HL-60 (cell line): Measurements from ENCODE around the gene LRRC4B.
"Not testable (repeated sequence)": the region's sequence is repeated elsewhere in the genome, so short reads cannot be mapped to it uniquely, and the experiment has no call there.

Experiments
- DNase-seq, 2 experiments: peaks; one replicate each; pipeline ENCODE4 v3.0.0-alpha.2; 2010 to 2020; ENCODE audit warnings: low read depth in 1 of 2, low spot score in 1 of 2
- H3K27ac ChIP-seq: fragments of 250-450 bp; sonication (Bioruptor Pico); replicated peaks from 2 replicates; pipeline ENCODE4 v1.5.1; 2020; ENCODE audit warnings: mild to moderate bottlenecking, moderate library complexity
- H3K27me3 ChIP-seq: fragments of 250-450 bp; sonication (Bioruptor Pico); 2 replicates; pipeline ENCODE4 v1.5.1; 2021; ENCODE audit warnings: mild to moderate bottlenecking, moderate library complexity; ENCODE audit not compliant: insufficient read depth, poor library complexity, severe bottlenecking
- H3K4me3 ChIP-seq: replicated peaks from 2 replicates; pipeline ENCODE4 v1.5.1; 2011; ENCODE audit warnings: mild to moderate bottlenecking, control low read depth, low read length; ENCODE audit not compliant: insufficient read depth
- GABPA ChIP-seq: IDR thresholded peaks from 2 replicates; pipeline ENCODE4 v1.6.1; 2012; ENCODE audit warnings: low read depth
- POLR2AphosphoS5 ChIP-seq: IDR thresholded peaks from 2 replicates; pipeline ENCODE4 v1.6.1; 2012; ENCODE audit warnings: low read depth
- SPI1 ChIP-seq: IDR thresholded peaks from 2 replicates; pipeline ENCODE4 v1.6.1; 2012; ENCODE audit warnings: low read depth, mild to moderate bottlenecking, borderline replicate concordance
- long read RNA-seq: library from polyadenylated mRNA; unstranded; transcript quantifications from one replicate; pipeline ENCODE4 v2.0.0, GENCODE V29; 2020
- TF ChIP-seq, protein P1 (sequence below): IDR thresholded peaks from 2 replicates; pipeline ENCODE4 v1.6.1; 2012; ENCODE audit warnings: low read depth; ENCODE audit not compliant: insufficient replicate concordance
- TF ChIP-seq, protein P2 (sequence below): IDR thresholded peaks from one replicate; pipeline ENCODE4 v1.5.1; 2011; ENCODE audit warnings: low read length, control low read depth, inconsistent platforms; ENCODE audit not compliant: insufficient read depth

Gene LRRC4B, protein sequence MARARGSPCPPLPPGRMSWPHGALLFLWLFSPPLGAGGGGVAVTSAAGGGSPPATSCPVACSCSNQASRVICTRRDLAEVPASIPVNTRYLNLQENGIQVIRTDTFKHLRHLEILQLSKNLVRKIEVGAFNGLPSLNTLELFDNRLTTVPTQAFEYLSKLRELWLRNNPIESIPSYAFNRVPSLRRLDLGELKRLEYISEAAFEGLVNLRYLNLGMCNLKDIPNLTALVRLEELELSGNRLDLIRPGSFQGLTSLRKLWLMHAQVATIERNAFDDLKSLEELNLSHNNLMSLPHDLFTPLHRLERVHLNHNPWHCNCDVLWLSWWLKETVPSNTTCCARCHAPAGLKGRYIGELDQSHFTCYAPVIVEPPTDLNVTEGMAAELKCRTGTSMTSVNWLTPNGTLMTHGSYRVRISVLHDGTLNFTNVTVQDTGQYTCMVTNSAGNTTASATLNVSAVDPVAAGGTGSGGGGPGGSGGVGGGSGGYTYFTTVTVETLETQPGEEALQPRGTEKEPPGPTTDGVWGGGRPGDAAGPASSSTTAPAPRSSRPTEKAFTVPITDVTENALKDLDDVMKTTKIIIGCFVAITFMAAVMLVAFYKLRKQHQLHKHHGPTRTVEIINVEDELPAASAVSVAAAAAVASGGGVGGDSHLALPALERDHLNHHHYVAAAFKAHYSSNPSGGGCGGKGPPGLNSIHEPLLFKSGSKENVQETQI
- long read RNA-seq, result 0 reads

DNA sequence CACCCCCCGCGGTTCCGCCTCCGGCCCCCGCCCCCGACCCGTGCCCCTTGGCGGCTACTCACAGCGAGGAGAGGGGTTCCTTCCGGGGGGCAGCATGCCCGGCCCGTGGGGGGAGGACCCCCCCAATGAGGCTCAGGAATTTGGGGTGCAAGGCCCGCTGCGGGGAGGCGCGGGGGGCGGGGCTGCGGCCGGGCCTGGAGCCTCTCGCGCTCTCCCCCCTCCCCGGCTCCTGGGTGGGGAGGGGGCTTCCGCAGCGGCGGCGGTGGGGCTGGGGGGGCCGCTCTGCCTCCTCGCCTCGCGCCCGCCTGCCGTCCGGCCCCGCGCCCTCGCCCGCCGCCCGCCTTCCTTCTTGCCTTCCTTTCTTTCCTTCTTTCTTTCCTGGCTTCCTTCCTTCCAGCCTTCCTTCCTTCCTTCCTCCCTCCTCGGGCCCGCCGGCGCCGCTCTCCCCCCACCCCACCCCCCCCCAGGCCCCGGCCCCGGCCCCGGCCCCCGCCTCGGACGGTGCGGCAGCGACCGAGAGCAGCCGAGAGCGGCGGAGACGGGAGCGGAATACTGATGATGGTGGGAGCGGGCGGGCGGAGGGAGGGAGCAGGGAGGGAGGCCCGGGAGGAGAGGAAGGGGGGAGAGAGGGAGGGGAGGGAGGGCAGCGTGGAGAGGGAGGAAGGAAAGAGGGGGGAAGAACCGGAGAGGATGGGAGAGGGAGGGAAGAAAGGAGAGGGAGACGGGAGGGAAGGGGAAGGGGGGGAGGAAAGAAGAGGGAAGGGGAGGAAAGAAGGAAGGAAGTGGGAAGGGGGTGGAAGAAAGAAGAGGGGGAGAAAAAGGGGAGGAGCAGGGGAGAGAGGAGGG, at the start of gene LRRC4B:
Gene LRRC4B, minus strand, starts transcription at position 554 of the 846 bp plus-strand sequence. CDS start 19,597 bp downstream, outside the sequence.
- DNase-seq, result no peak
- no peak within 1 kb of the TSS for H3K4me3 ChIP-seq
- H3K27me3 ChIP-seq, result peaks cover 25% of the 10 kb centered on the region
- TF ChIP-seq, protein P1, sequence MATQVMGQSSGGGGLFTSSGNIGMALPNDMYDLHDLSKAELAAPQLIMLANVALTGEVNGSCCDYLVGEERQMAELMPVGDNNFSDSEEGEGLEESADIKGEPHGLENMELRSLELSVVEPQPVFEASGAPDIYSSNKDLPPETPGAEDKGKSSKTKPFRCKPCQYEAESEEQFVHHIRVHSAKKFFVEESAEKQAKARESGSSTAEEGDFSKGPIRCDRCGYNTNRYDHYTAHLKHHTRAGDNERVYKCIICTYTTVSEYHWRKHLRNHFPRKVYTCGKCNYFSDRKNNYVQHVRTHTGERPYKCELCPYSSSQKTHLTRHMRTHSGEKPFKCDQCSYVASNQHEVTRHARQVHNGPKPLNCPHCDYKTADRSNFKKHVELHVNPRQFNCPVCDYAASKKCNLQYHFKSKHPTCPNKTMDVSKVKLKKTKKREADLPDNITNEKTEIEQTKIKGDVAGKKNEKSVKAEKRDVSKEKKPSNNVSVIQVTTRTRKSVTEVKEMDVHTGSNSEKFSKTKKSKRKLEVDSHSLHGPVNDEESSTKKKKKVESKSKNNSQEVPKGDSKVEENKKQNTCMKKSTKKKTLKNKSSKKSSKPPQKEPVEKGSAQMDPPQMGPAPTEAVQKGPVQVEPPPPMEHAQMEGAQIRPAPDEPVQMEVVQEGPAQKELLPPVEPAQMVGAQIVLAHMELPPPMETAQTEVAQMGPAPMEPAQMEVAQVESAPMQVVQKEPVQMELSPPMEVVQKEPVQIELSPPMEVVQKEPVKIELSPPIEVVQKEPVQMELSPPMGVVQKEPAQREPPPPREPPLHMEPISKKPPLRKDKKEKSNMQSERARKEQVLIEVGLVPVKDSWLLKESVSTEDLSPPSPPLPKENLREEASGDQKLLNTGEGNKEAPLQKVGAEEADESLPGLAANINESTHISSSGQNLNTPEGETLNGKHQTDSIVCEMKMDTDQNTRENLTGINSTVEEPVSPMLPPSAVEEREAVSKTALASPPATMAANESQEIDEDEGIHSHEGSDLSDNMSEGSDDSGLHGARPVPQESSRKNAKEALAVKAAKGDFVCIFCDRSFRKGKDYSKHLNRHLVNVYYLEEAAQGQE, result no peak
- TF ChIP-seq POLR2AphosphoS5 (no peak), SPI1 (no peak), GABPA (no peak)
- TF ChIP-seq, protein P2, sequence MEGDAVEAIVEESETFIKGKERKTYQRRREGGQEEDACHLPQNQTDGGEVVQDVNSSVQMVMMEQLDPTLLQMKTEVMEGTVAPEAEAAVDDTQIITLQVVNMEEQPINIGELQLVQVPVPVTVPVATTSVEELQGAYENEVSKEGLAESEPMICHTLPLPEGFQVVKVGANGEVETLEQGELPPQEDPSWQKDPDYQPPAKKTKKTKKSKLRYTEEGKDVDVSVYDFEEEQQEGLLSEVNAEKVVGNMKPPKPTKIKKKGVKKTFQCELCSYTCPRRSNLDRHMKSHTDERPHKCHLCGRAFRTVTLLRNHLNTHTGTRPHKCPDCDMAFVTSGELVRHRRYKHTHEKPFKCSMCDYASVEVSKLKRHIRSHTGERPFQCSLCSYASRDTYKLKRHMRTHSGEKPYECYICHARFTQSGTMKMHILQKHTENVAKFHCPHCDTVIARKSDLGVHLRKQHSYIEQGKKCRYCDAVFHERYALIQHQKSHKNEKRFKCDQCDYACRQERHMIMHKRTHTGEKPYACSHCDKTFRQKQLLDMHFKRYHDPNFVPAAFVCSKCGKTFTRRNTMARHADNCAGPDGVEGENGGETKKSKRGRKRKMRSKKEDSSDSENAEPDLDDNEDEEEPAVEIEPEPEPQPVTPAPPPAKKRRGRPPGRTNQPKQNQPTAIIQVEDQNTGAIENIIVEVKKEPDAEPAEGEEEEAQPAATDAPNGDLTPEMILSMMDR, result no peak
- no peak within 1 kb of the TSS for H3K27ac ChIP-seq

DNA sequence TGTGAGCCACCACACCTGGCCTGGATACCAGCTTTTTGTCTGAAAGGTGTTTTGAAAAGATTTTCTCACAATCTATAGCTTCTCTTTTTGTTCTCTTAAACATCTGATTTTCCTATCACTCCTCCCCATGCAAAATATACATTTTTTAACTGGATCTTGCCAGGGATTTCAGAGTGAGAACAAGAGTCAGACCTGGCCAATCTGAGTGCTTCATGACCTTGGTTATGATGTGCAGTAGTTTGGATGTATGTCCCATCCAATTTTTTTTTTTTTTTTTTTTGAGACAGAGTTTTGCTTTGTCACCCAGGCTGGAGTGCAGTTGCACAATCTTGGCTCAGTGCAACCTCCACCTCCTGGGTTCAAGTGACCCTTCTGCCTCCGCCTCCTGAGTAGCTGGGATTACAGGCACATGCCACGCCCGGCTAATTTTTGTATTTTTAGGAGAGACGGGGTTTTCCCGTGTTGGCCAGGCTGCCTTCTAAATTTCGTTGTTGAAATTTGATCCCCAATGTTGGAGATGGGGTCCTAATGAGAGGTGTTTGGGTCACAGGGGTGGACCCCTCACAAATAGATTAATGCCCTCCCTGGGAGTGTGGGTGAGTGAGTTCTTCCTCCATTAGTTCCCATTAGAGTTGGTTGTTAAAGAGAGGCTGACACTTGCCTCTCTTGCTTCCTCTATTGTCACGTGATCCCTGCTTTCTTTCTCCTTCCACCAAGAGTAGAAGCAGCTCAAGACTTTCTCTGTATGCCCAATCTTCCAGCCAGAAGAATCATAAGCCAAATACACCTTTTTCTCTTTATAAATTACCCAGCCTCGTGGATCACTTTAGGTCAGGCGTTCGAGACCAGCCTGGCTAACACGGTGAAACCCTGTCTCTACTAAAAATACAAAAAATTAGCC, 44.5 kb upstream of the LRRC4B start:
- H3K27ac ChIP-seq, H3K4me3 ChIP-seq, H3K27me3 ChIP-seq, DNase-seq: not testable (repeated sequence)

DNA sequence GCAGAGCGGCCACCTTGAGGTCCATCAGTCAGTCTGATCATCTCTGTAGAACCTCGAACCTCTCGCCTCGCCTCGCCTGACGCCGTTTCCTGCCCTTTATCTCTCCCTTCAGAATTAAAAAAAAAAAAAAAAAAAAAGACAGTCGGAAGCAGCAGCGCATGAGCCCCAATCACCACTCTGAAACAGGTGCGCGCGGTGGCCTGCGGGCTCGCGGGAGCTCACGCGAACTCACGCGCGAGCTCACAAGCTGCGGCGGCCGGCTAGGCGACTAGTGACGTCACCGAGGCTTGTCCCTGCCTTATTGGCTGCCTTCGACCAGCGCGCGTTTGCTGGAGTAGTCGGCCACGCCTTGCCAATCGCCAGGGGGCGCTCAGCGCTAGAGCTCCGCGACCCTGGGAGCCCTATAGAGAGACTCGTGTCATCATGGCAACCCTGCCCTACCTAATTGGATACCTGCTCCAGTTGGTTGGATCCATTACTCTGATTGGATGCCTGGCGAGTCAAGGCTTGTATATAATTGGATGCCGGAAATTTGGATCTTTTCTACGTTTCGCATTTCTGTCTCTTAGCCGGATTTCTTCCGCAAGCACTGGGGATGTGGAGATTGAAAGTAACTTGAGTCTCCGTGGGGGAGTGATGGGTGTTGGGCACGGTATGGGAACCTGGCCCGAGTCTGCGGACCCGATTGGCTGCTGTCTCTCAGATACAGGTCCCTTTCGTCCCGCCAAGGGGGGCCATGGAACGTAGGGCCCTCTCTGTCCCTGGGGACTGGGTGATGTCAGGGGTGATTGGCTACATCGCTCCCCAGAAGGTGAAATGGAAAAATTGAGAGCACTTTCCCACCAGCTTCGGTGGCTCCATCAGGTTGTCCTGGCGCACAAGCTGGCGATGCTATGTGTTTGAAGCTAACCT, 39.9 kb upstream of the LRRC4B start:
- TF ChIP-seq POLR2AphosphoS5 (no peak), GABPA (no peak), SPI1 (no peak)
- TF ChIP-seq, protein P2, result no peak
- TF ChIP-seq, protein P1, result no peak
- no peak overlapping the region for H3K4me3 ChIP-seq
- H3K27ac ChIP-seq, result no peak overlapping the region
- DNase-seq, result peak; percentile 28 to 69
- no peaks in the 10 kb centered on the region for H3K27me3 ChIP-seq
